GM21825 (cell line): ENCODE measurements around the gene RCOR3.

Source experiments
- ATAC-seq: cut with Tn5 transposase; IDR thresholded peaks from one replicate; pipeline ENCODE4 v1.9.1; 2021; ENCODE audit warnings: mild to moderate bottlenecking, moderate library complexity; ENCODE audit not compliant: unreplicated experiment

The RCOR3 gene

DNA sequence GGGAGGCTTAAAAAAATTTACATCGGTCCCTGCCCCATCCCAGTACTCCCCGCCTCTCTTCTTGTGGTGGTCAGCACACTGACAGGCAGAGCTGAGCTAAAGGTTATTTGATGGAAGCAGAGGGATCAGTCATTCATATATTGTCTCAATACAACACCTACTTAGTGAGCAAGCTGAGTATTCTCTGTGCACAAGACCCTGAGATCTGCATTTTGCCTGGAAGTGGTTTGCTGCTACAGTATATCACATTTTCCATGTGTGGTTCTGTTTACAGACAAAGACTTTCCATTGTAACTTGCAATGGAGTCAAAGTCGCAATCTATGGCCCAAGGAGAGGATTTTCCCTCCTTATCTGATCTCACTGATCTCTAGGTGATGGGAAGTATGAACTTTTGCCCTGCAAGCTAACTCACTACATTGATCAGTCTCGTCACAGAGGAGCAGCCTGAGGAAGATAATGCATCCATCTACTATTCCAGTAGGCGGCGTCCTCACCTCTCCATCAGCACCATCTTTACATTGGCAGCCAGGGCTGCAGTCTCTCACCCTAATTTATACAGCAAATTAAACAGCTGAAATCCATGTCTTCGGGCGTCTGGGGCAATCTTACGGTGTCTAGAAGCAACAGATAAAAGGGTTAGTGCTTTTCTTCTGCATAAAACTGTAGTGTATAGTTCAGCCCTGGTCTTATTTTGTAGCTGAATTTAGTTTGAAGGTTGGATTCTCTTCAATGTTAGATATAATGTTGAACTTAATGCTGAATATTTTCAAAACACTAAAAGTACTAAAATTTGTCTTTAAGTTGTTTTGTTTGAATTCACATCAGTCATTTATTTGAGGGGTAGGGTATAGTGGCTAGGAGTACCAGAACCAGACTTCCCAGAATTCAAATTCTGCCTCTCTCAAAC is 64.2 kb downstream of the RCOR3 start:
- peak; percentile 47 for ATAC-seq

GRCh38 chr1:211324992-211325775 is 66.0 kb downstream of the RCOR3 start:
- ATAC-seq = no peak

- no peak for ATAC-seq
Measured at GRCh38 chr1:211326140-211326527, 67.0 kb downstream of the RCOR3 start.

DNA sequence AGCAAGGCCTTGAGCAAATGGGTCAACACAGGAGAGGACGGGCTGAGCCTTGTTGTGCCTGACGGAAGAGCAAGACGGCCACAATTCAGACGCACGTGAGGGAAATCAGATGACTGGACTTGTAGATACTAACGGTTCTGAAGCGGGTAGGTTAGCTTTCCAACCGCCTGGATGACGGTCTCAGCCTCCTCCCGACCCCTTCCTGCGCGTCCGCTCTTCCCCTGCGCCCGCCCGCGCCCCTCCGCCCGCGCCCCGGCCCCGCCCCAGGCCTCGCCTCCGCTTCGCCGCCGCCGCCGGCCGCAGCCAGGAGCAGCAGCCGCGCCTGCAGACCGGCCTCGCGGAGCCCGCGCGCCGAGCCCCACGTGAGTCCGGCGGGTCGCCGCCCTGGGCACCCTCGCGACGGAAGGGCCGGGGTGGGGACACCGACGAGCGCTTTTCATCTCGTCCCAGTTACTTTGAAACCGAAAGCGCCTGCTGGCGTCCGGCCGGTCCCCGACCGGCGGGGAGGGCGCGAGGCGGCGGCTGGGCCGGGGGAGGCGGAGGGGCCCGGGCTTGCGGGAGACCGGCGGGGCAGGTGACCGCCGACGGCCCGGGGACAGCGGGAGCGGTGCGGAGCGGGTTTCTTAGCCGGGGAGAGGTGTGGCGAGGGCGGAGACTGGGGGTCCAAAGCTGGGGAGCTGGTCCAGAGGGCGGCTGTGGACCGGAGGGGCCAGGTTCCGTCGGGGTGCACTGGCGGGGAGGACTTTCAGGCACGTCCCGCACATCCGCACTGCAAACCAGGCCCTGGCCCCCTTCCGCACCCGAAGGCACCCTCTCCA is 67.6 kb downstream of the RCOR3 start, which contains the start of gene TRAF5:
Gene TRAF5, plus strand, starts transcription at position 306 of the 818 bp plus-strand sequence. CDS start 26,407 bp downstream, outside the sequence.
- ATAC-seq = peak; percentile 30

- no peak for ATAC-seq
Measured at GRCh38 chr1:211327346-211327921, 68.3 kb downstream of the RCOR3 start.

DNA sequence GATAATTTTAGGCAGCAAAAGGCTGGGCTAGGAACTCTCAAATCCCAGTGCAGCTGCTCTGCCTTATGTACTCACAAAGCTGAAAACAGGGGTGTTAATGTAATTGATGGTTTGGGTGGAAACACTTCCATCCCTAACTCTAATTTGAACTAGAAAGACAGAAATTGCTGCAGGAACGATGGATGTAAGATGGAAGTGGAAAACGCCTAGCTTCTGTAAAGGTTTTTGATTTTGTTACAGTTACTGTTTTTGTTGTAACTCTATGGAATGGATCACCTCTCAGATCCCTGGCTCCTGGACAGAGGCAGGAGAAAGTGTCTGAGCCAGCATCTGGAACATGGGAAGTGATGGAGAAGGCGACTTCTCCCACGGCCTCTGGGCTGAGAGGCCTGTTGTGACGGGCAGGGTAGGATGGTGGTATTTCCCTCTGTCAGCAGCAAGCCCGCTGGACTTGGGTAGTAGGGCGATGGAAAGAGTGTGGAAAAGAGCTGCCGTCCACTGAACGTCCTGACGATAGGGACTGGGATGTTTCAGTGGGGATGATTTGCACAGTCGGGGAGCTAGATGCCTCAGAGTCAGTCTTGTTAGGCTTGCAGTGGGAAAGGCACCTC is 69.0 kb downstream of the RCOR3 start:
- no peak for ATAC-seq

DNA sequence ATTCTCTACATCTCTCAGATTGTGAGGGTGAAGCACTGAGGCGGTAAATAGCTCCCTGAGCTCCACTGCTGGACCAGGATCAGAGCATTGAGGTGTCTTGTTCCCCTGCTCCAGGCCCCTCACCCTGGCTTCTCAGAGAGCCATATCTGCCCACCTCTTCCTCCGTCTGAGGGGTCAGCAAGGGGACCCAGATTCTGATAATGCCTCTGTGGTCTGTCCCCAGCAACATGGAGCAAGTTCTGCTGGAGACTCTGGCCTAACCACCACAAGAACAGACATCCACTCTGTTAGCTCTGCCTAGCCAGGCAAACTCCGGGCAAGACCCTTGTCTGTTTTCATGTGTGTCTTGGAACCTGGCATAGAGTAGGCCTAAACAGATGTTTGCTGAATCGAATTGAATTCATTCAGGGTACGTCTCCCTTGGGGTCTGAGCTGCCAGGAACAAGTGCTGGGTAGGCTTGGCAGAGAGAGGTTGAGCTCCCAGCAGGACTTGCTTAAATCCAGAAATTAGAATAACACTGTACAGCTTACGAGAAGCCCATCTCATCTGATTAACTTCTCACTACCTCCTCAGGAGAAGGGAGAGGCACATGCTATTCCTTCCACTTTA is 69.8 kb downstream of the RCOR3 start:
- no peak for ATAC-seq

- peak; percentile 48 for ATAC-seq
Measured at GRCh38 chr1:211329764-211330201, 70.6 kb downstream of the RCOR3 start.

DNA sequence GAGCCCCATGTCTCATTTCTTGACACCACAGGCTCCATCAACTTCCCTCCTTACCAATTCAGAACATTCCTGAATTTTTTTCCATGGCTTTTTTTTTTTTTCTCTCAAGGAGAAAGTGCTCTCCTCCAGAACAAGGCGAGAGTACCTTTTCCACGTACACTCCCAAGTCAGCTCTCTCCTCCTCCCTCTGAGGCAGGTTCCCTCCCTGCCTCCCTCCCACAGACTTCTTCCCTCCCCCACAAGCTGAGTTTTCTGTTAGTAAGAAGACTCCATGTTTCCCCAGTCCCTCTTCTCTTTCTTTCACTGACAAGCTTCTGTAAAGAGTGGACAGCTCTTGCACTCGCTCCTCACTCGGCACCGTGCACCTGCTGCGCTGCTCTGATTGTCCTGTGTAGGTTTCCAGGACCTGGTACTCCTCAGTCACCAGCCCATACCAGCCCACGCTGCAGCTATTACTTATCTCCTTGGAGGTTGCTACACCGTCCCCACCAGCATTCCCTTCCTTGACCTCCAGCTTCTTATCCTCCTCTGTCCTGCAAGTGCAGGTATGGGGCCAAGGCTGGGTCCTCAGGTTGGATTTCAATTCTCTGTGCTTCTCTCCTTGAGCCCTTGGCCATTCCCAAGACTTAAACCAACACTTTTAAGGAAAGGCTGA is 71.2 kb downstream of the RCOR3 start:
- no peak for ATAC-seq

DNA sequence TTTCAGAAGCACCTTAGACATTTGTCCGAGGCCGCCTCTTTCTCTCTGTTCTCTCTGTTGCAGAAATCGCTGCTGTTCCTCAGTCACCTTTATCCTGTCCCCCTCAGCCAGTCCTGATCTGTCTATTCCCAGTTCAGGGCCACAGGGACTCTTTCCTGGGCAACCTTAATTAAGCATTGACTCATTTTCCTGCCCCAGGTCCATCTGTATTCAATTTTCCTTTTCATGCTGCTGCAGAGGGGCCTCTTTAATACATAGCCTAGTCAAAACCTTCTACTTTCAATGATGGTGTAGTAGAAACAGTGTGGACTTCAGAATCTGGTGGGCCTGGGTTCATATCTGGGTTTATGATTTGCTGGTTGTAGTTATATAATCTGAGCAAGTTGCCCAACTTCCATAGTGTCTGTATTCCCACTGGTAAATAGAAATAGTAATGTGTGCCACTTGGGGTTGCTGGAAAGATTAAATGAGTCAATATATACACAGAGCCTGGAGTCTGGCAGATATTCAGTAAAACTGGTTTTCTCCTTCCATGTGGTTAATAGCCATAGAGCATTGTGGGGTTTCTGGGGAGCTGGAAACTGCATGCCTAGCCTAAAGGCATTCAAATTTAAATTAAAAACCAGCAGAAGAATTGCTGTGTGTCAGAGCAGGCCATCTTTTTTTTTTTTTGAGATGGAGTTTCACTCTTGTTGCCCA is 72.0 kb downstream of the RCOR3 start:
- ATAC-seq = no peak

DNA sequence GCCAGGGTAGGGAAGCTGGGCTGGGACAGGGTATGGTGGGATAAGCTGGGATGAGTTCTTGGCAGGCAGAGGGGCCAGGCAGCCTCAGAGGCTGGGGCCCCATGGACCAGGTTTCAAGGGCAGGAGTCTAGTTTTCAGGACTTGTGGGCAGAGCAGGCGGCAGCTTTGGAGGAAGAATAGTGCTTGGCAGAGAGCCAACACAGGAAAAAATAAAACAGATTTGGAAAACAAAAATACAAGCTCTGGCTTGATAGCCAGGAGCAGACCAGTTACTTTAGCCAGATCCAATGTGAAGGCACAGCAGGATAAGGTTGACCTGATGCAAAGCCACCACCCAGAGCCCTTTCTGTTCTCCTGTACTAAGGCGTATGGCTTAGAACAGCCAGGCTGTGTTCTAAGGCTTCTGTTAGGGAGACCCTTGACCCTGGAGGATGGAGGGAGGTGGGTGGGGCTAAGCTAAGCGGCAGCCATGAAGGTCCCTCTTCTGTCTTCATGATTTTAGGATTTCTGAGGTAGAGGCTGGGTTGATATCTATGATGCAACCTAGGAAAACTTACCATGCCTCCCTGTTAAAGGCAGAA is 73.0 kb downstream of the RCOR3 start:
- no peak for ATAC-seq

- ATAC-seq = no peak
Measured at GRCh38 chr1:211332830-211333229, 73.7 kb downstream of the RCOR3 start.

GRCh38 chr1:211333906-211334305 is 74.7 kb downstream of the RCOR3 start:
- no peak for ATAC-seq

DNA sequence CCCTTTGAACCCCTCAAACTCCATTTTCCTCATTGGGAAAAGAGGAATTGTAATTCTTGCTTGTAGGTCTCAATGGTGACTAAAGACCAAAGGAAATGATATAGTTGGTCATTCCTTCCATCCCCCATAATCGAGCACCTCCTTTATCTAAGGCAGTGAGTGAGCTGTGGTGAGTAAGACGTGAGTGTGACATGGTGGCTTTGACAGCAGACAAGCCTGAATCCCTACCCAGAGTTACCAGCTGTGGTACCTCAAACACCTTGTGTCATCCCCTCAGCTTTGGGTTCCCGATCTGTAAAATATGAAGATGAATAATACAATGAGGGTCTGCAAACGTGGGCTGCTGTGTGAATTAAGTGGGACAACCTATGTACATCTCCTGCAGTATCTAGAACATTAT is 75.8 kb downstream of the RCOR3 start:
- ATAC-seq = no peak

- peak; percentile 85 for ATAC-seq
Measured at GRCh38 chr1:211335522-211336157, 76.5 kb downstream of the RCOR3 start.

DNA sequence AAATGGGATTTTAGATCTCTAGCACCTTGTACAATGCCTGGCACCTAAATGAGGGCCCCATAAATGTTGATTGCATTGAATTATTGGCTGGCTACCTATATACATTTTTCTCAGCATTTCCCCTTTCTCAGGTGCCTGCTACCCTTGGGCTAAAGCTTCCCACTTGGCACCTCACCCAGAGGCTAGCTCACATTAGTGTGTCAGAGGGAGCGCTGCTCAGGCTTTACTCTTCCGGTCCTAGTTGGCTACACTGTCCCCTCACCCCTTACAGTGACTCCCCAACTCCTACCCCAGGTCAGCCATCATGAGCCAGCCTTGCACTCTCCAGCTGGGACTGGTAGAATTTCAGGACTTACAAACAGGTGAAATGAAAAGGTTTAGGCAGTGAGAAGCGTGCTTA is 77.0 kb downstream of the RCOR3 start:
- no peak for ATAC-seq

DNA sequence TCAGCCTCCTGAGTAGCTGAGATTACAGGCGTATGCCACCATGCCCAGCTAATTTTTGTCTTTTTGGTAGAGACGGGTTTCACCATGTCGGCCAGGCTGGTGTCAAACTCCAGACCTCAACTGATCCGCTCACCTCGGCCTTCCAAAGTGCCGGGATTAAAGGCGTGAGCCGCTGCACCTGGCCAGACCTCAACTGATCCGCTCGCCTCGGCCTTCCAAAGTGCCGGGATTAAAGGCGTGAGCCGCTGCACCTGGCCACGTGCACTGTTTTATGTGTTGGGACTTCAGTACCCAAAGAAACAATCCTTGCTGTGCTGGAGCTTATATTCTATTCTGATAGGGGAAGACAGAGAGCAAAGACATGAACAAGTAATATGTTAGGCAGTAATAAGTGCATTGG is 77.6 kb downstream of the RCOR3 start:
- ATAC-seq = no peak
